Measurements from ENCODE around the gene SLCO4A1.

Gene SLCO4A1

GRCh38 chr20:62706344-62706743, 64.0 kb downstream of the SLCO4A1 start:
- Histone ChIP-seq H3K27ac (ENCODE audit: low read depth, low read length) (no peak overlapping the region), H3K4me3 (ENCODE audit: low read length) (no peak overlapping the region), H3K36me3 (ENCODE audit: control insufficient read depth, insufficient read depth, low read length) (no peaks in the 10 kb centered on the region), H3K27me3 (ENCODE audit: control insufficient read depth, insufficient read depth, low read length) (peaks cover 11% of the 10 kb centered on the region), H3K9ac (ENCODE audit: low read length) (no peak overlapping the region), H3K4me1 (ENCODE audit: control insufficient read depth, insufficient read depth, low read length) (peaks cover 26% of the 10 kb centered on the region)

GRCh38 chr20:62706857-62707256, 64.6 kb downstream of the SLCO4A1 start:
- H3K4me3 ChIP-seq (ENCODE audit: low read length) = no peak overlapping the region
- peaks cover 11% of the 10 kb centered on the region for H3K27me3 ChIP-seq (ENCODE audit: control insufficient read depth, insufficient read depth, low read length)
- no peak overlapping the region for H3K27ac ChIP-seq (ENCODE audit: low read depth, low read length)
- peaks cover 29% of the 10 kb centered on the region for H3K4me1 ChIP-seq (ENCODE audit: control insufficient read depth, insufficient read depth, low read length)
- no peak overlapping the region for H3K9ac ChIP-seq (ENCODE audit: low read length)
- H3K36me3 ChIP-seq (ENCODE audit: control insufficient read depth, insufficient read depth, low read length) = no peaks in the 10 kb centered on the region

- no peaks in the 10 kb centered on the region for H3K36me3 ChIP-seq (ENCODE audit: control insufficient read depth, insufficient read depth, low read length)
- peaks cover 34% of the 10 kb centered on the region for H3K4me1 ChIP-seq (ENCODE audit: control insufficient read depth, insufficient read depth, low read length)
- no peak overlapping the region for H3K4me3 ChIP-seq (ENCODE audit: low read length)
- H3K27me3 ChIP-seq (ENCODE audit: control insufficient read depth, insufficient read depth, low read length) = peaks cover 11% of the 10 kb centered on the region
- no peak overlapping the region for H3K9ac ChIP-seq (ENCODE audit: low read length)
- no peak overlapping the region for H3K27ac ChIP-seq (ENCODE audit: low read depth, low read length)
Observed at GRCh38 chr20:62707276-62707920, 65.1 kb downstream of the SLCO4A1 start.

GRCh38 chr20:62707921-62708521, 65.7 kb downstream of the SLCO4A1 start:
- H3K27me3 ChIP-seq (ENCODE audit: control insufficient read depth, insufficient read depth, low read length) = peaks cover 11% of the 10 kb centered on the region
- H3K4me1 ChIP-seq (ENCODE audit: control insufficient read depth, insufficient read depth, low read length) = peaks cover 41% of the 10 kb centered on the region
- no peak overlapping the region for H3K4me3 ChIP-seq (ENCODE audit: low read length)
- H3K36me3 ChIP-seq (ENCODE audit: control insufficient read depth, insufficient read depth, low read length) = no peaks in the 10 kb centered on the region
- peak overlapping the region; percentile 14 for H3K27ac ChIP-seq (ENCODE audit: low read depth, low read length)
- H3K9ac ChIP-seq (ENCODE audit: low read length) = no peak overlapping the region

GRCh38 chr20:62708591-62709536, 66.6 kb downstream of the SLCO4A1 start, which contains the start of gene NTSR1:
Gene NTSR1, plus strand, starts transcription at chr20:62708836. Its CDS starts 372 bp downstream, at chr20:62709208.
- peak within 1 kb of the TSS; percentile 42 for H3K4me3 ChIP-seq (ENCODE audit: low read length)
- H3K36me3 ChIP-seq (ENCODE audit: control insufficient read depth, insufficient read depth, low read length) = no peaks in the 10 kb centered on the region
- H3K27me3 ChIP-seq (ENCODE audit: control insufficient read depth, insufficient read depth, low read length) = peaks cover 11% of the 10 kb centered on the region
- H3K4me1 ChIP-seq (ENCODE audit: control insufficient read depth, insufficient read depth, low read length) = peaks cover 39% of the 10 kb centered on the region
- H3K27ac ChIP-seq (ENCODE audit: low read depth, low read length) = peak within 1 kb of the TSS; percentile 81
- H3K9ac ChIP-seq (ENCODE audit: low read length) = no peak within 1 kb of the TSS

GRCh38 chr20:62709537-62709905, 67.2 kb downstream of the SLCO4A1 start:
- peak overlapping the region; percentile 42 for H3K4me3 ChIP-seq (ENCODE audit: low read length)
- H3K9ac ChIP-seq (ENCODE audit: low read length) = no peak overlapping the region
- H3K4me1 ChIP-seq (ENCODE audit: control insufficient read depth, insufficient read depth, low read length) = peaks cover 39% of the 10 kb centered on the region
- H3K36me3 ChIP-seq (ENCODE audit: control insufficient read depth, insufficient read depth, low read length) = no peaks in the 10 kb centered on the region
- peaks cover 11% of the 10 kb centered on the region for H3K27me3 ChIP-seq (ENCODE audit: control insufficient read depth, insufficient read depth, low read length)
- H3K27ac ChIP-seq (ENCODE audit: low read depth, low read length) = peak overlapping the region; percentile 81

- Histone ChIP-seq H3K9ac (ENCODE audit: low read length) (no peak overlapping the region), H3K27ac (ENCODE audit: low read depth, low read length) (peak overlapping the region; percentile 81), H3K27me3 (ENCODE audit: control insufficient read depth, insufficient read depth, low read length) (peaks cover 13% of the 10 kb centered on the region), H3K4me3 (ENCODE audit: low read length) (peak overlapping the region; percentile 42), H3K4me1 (ENCODE audit: control insufficient read depth, insufficient read depth, low read length) (peaks cover 44% of the 10 kb centered on the region), H3K36me3 (ENCODE audit: control insufficient read depth, insufficient read depth, low read length) (no peaks in the 10 kb centered on the region)
Observed at GRCh38 chr20:62710221-62710885, 68.0 kb downstream of the SLCO4A1 start.

- peaks cover 13% of the 10 kb centered on the region for H3K27me3 ChIP-seq (ENCODE audit: control insufficient read depth, insufficient read depth, low read length)
- peaks cover 51% of the 10 kb centered on the region for H3K4me1 ChIP-seq (ENCODE audit: control insufficient read depth, insufficient read depth, low read length)
- no peak overlapping the region for H3K9ac ChIP-seq (ENCODE audit: low read length)
- peak overlapping the region; percentile 42 for H3K4me3 ChIP-seq (ENCODE audit: low read length)
- H3K36me3 ChIP-seq (ENCODE audit: control insufficient read depth, insufficient read depth, low read length) = no peaks in the 10 kb centered on the region
- peak overlapping the region; percentile 81 for H3K27ac ChIP-seq (ENCODE audit: low read depth, low read length)
Observed at GRCh38 chr20:62710886-62711702, 68.8 kb downstream of the SLCO4A1 start.

GRCh38 chr20:62711703-62712101, 69.4 kb downstream of the SLCO4A1 start:
- H3K4me3 ChIP-seq (ENCODE audit: low read length) = peak overlapping the region; percentile 32
- H3K9ac ChIP-seq (ENCODE audit: low read length) = no peak overlapping the region
- peaks cover 53% of the 10 kb centered on the region for H3K4me1 ChIP-seq (ENCODE audit: control insufficient read depth, insufficient read depth, low read length)
- peak overlapping the region; percentile 81 for H3K27ac ChIP-seq (ENCODE audit: low read depth, low read length)
- peaks cover 13% of the 10 kb centered on the region for H3K27me3 ChIP-seq (ENCODE audit: control insufficient read depth, insufficient read depth, low read length)
- no peaks in the 10 kb centered on the region for H3K36me3 ChIP-seq (ENCODE audit: control insufficient read depth, insufficient read depth, low read length)

- Histone ChIP-seq H3K27me3 (ENCODE audit: control insufficient read depth, insufficient read depth, low read length) (peaks cover 13% of the 10 kb centered on the region), H3K4me1 (ENCODE audit: control insufficient read depth, insufficient read depth, low read length) (peaks cover 60% of the 10 kb centered on the region), H3K4me3 (ENCODE audit: low read length) (peak overlapping the region; percentile 15), H3K9ac (ENCODE audit: low read length) (no peak overlapping the region), H3K36me3 (ENCODE audit: control insufficient read depth, insufficient read depth, low read length) (no peaks in the 10 kb centered on the region), H3K27ac (ENCODE audit: low read depth, low read length) (peak overlapping the region; percentile 81)
Observed at GRCh38 chr20:62712606-62713005, 70.3 kb downstream of the SLCO4A1 start.

- peaks cover 13% of the 10 kb centered on the region for H3K27me3 ChIP-seq (ENCODE audit: control insufficient read depth, insufficient read depth, low read length)
- H3K9ac ChIP-seq (ENCODE audit: low read length) = no peak overlapping the region
- H3K4me3 ChIP-seq (ENCODE audit: low read length) = no peak overlapping the region
- no peaks in the 10 kb centered on the region for H3K36me3 ChIP-seq (ENCODE audit: control insufficient read depth, insufficient read depth, low read length)
- peaks cover 66% of the 10 kb centered on the region for H3K4me1 ChIP-seq (ENCODE audit: control insufficient read depth, insufficient read depth, low read length)
- peak overlapping the region; percentile 81 for H3K27ac ChIP-seq (ENCODE audit: low read depth, low read length)
Observed at GRCh38 chr20:62714006-62714405, 71.7 kb downstream of the SLCO4A1 start.
